Brain microvascular endothelial cell (primary cell): ENCODE measurements around the gene TRIML2.

ENCODE experiments used
- DNase-seq: peaks from one replicate; pipeline ENCODE4 v3.0.0-alpha.2; 2020
- H3K27ac ChIP-seq: fragments of 250-450 bp; sonication (Bioruptor Pico); 2 replicates; pipeline ENCODE4 v1.5.1; 2020; ENCODE audit warnings: mild to moderate bottlenecking, moderate library complexity
- H3K27me3 ChIP-seq: fragments of 250-450 bp; sonication (Bioruptor Pico); replicated peaks from 2 replicates; pipeline ENCODE4 v1.5.1; 2020; ENCODE audit warnings: mild to moderate bottlenecking
- H3K36me3 ChIP-seq: fragments of 250-450 bp; sonication (Bioruptor Pico); replicated peaks from 2 replicates; pipeline ENCODE4 v1.5.1; 2020; ENCODE audit warnings: mild to moderate bottlenecking
- H3K4me3 ChIP-seq: 2 replicates; pipeline ENCODE4 v1.5.1; 2011; ENCODE audit warnings: low read depth, mild to moderate bottlenecking, control low read depth, low read length, moderate library complexity
- in situ Hi-C: cut with HindIII; loops from 2 replicates; pipeline ENCODE4 v1.10.0; 2017; ENCODE audit warnings: low sequenced_read_pairs, low pct_ligation_motif_present
- TF ChIP-seq, protein P1 (sequence below): IDR thresholded peaks from 2 replicates; pipeline ENCODE4 v1.5.1; 2011; ENCODE audit warnings: low read depth, mild to moderate bottlenecking, moderate library complexity, low read length, control low read depth, inconsistent platforms; ENCODE audit errors: missing control alignments

Gene TRIML2

DNA sequence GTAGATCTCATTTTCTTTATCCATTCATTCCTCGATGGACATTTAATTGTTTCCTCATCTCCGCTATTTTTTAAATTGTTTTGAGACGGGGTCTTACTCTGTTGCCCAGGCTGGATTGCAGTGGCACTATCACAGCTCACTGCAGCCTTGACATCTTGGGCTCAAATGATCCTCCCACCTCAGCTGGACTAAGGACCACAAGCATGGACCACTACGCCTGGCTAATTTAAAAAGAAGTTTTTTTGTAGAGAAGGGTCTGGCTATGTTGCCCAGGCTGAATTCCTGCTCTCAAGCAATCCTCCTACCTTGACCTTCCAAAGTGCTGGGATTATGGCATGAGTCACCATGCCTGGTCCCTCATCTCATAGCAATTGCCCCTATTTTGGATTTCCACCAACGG lies 22.8 kb upstream of the TRIML2 start:
- H3K27me3 ChIP-seq = no peaks in the 10 kb centered on the region
- H3K27ac ChIP-seq = no peak overlapping the region
- TF ChIP-seq, protein P1, sequence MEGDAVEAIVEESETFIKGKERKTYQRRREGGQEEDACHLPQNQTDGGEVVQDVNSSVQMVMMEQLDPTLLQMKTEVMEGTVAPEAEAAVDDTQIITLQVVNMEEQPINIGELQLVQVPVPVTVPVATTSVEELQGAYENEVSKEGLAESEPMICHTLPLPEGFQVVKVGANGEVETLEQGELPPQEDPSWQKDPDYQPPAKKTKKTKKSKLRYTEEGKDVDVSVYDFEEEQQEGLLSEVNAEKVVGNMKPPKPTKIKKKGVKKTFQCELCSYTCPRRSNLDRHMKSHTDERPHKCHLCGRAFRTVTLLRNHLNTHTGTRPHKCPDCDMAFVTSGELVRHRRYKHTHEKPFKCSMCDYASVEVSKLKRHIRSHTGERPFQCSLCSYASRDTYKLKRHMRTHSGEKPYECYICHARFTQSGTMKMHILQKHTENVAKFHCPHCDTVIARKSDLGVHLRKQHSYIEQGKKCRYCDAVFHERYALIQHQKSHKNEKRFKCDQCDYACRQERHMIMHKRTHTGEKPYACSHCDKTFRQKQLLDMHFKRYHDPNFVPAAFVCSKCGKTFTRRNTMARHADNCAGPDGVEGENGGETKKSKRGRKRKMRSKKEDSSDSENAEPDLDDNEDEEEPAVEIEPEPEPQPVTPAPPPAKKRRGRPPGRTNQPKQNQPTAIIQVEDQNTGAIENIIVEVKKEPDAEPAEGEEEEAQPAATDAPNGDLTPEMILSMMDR = no peak
- H3K4me3 ChIP-seq = no peak overlapping the region
- in situ Hi-C loops = no loop called here
- no peak for DNase-seq
- no peaks in the 10 kb centered on the region for H3K36me3 ChIP-seq

DNA sequence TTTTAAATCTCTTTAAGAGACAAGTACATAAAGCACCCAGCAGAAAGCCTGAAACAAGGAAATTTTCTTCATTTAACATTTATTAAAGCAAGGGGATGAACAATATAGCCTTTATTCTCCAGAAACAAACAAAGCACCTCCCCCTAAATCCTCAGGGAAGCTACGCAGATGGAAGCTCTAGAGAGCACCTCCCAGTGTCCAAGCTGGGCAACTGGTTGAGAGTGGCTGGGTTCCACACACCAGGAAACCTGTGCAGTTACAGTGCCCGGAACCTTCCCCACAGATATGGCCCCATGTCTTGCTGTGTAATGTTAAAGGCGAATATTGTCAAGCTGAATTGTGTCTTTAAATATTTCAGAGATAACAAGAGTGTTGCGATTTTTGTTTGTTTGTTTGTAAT lies 21.0 kb upstream of the TRIML2 start:
- Histone ChIP-seq H3K27me3 (no peaks in the 10 kb centered on the region), H3K4me3 (no peak overlapping the region), H3K36me3 (no peaks in the 10 kb centered on the region), H3K27ac (no peak overlapping the region)
- in situ Hi-C loops = no loop called here
- no peak for DNase-seq
- TF ChIP-seq, protein P1 = peak; percentile 16

DNA sequence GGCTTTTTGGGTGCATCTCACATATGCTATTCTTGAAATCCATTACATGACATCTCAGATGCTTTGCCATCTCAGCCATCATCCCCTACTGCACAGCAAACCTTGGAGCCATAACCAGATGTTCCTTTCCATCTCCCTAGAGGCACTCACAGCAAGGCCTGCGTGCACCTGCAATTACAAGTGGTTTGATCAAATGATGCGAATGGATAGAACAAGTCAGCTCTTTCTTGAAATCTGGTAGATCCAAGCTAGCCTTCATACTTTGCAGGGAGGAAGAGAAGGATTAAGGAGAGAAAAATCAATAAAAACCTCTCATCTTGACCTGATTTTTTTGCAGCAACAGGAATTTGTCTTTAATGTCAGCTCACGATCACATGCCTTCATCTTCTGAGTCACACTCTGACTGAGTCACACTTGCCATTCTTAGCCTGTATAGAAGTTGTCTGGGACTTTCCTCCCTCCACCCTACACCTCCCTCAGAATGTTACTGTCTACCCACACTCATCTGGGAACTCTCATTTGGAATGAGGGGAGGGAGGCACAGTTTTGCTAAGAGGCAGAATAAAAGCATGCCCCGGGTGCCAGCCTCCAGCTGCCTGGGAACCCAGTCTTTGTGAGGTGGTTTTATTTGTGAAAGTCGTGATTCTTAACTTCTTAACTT lies 17.9 kb upstream of the TRIML2 start:
- Histone ChIP-seq H3K4me3 (no peak overlapping the region), H3K36me3 (no peaks in the 10 kb centered on the region), H3K27ac (peak overlapping the region; percentile 58), H3K27me3 (no peaks in the 10 kb centered on the region)
- peak; percentile 92 for DNase-seq
- TF ChIP-seq, protein P1 = no peak
- in situ Hi-C loops = no loop called here

DNA sequence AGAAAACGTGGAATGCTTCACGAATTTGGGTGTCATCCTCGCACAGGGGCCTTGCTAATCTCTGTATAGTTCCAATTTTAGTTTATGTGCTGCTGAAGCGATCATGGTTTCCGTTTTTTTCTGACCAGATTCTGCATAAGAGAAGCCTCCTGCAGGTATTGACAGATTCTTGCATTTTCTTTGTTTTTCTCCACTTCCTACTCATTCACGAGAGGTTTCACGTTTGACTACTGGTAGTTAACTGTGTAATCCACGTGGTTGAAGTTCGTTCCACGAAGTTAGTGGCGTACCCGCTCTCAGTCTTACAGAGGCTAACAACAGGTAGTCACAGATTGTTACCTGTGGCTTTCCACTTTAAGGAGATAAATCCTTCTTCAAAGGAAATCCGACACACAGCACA lies 12.1 kb upstream of the TRIML2 start:
- DNase-seq = no peak
- TF ChIP-seq, protein P1 = no peak
- H3K36me3 ChIP-seq = no peaks in the 10 kb centered on the region
- H3K27me3 ChIP-seq = no peaks in the 10 kb centered on the region
- no peak overlapping the region for H3K27ac ChIP-seq
- in situ Hi-C loops = no loop called here
- no peak overlapping the region for H3K4me3 ChIP-seq

DNA sequence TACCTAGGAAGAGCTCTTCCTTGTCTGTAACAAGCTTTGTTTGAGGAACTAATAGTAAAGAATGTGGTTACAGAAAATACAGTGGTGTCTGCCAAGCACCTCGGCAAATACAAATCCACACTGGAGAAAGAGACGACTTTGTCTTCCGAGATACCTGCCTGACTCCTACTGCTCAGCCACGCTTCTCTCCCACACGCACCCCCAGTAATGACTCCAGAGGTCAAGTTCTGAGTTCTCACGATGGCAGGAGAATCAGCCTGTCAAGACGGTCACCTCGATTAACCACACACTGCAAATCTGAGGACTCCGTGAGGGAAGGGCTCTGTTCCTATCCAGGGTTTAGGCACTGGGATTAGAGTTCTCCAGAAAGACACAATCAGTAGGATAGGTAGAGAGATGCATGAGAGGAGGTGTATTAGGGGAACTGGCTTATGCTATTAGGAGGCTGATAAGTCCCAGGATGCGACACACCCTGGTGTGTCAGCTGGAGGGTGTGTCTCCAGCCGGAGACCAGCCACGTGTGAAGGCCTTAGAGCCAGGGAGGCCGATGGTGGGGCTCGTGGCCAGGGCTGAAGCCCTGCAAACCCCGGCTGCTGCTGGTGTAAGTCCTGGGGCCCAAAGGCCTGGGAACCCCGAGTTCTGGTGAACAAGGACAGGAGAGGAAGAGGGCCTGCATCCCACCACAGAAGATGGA lies 8.4 kb upstream of the TRIML2 start:
- Histone ChIP-seq H3K36me3 (no peaks in the 10 kb centered on the region), H3K27me3 (no peaks in the 10 kb centered on the region), H3K27ac (no peak overlapping the region), H3K4me3 (no peak overlapping the region)
- in situ Hi-C loops = no loop called here
- DNase-seq = no peak
- TF ChIP-seq, protein P1 = no peak
